K562 (cell line): ENCODE data around the gene HELT. TPM values are rescaled to one million over a fixed set of nuclear protein-coding genes. Genes with fewer than 3 reads are reported as not detected.

Experiments
- ATAC-seq: fragments of 200-7000 bp; cut with Tn5 transposase; 3 replicates; pipeline ENCODE4 v1.9.1; 2020; ENCODE audit warnings: moderate library complexity
- BruUV-seq: library from RNA; stranded (reverse); fragments of 400-500 nt; replicated peaks from 2 replicates; lab custom pipeline; 2021; lab: Mats Ljungman, UMichigan
- CTCF ChIA-PET: fragments of 300-600 bp; formaldehyde crosslinking; extraction: SDS; loops from one replicate; lab custom pipeline; 2021; ENCODE audit warnings: low intra/inter-chr PET ratio; lab: Yijun Ruan, JAX
- POLR2A ChIA-PET: fragments of 300-600, 350-650 bp; sonication (Branson Sonifier 250); formaldehyde crosslinking; extraction: SDS; loops from one replicate; lab custom pipeline; 2021; ENCODE audit warnings: antibody characterized with exemption, inconsistent platforms; lab: Yijun Ruan, JAX
- DNase-seq, 4 experiments: peaks; one replicate each; pipeline versions ENCODE4 v3.0.0 to v3.0.0-alpha.2; 2011 to 2018; ENCODE audit warnings: low spot score in 3 of 4, mixed read lengths in 3 of 4; ENCODE audit errors: extremely low read depth in 1 of 4
- FAIRE-seq: peaks from 2 replicates; lab custom pipeline; 2011; peaks lifted over from hg19 to GRCh38; lab: Jason Lieb, UNC
- H2AFZ ChIP-seq: 2 replicates; pipeline ENCODE4 v1.6.0; 2011; ENCODE audit warnings: low read depth, low read length, control low read depth, inconsistent platforms
- H3K27ac ChIP-seq: fragments of 200-600 bp; 3 replicates; pipeline ENCODE4 v1.8.0; 2011; ENCODE audit warnings: low read depth, mild to moderate bottlenecking, control low read depth, inconsistent platforms, low read length, moderate library complexity, mixed read lengths; ENCODE audit errors: extremely low read depth
- H3K27me3 ChIP-seq, 2 experiments: fragments of 300-600 bp in 1 of 2; 2 replicates in 1 of 2; 3 replicates in 1 of 2; pipeline versions ENCODE4 v1.6.0 to v1.8.0; 2011; ENCODE audit warnings: inconsistent platforms in 2 of 2, low read length in 2 of 2, mild to moderate bottlenecking in 1 of 2, mixed read lengths in 1 of 2, moderate library complexity in 1 of 2; ENCODE audit not compliant: control insufficient read depth in 2 of 2, insufficient read depth in 2 of 2
- H3K36me3 ChIP-seq: fragments of 300-600 bp; 3 replicates; pipeline ENCODE4 v1.8.0; 2011; ENCODE audit warnings: mild to moderate bottlenecking, low read length, inconsistent platforms; ENCODE audit not compliant: control insufficient read depth, insufficient read depth
- H3K4me1 ChIP-seq, 2 experiments: fragments of 200-600 bp in 1 of 2; replicated peaks in 1 of 2; 2 replicates in 1 of 2; 3 replicates in 1 of 2; pipeline versions ENCODE4 v1.5.1 to v1.8.0; 2011; ENCODE audit warnings: inconsistent platforms in 2 of 2, low read length in 2 of 2, mild to moderate bottlenecking in 1 of 2, mixed read lengths in 1 of 2, moderate library complexity in 1 of 2; ENCODE audit not compliant: control insufficient read depth in 2 of 2, insufficient read depth in 2 of 2
- H3K4me2 ChIP-seq: 2 replicates; pipeline ENCODE4 v1.6.1; 2011; ENCODE audit warnings: low read length, control low read depth, inconsistent platforms, mixed read lengths; ENCODE audit not compliant: insufficient read depth
- H3K4me3 ChIP-seq: fragments of 200-600 bp; sonication (generic), shearing (Covaris generic); 2 replicates; pipeline ENCODE4 v1.5.1; 2016; ENCODE audit warnings: control low read depth, inconsistent platforms
- H3K79me2 ChIP-seq: fragments of 200-600 bp; 3 replicates; pipeline ENCODE4 v1.8.0; 2011; ENCODE audit warnings: low read length, inconsistent platforms; ENCODE audit not compliant: control insufficient read depth, insufficient read depth
- H3K9ac ChIP-seq, 2 experiments: 2 replicates each; pipeline versions ENCODE4 v1.6.0 to v1.6.1; 2011; ENCODE audit warnings: low read depth in 2 of 2, low read length in 2 of 2, control low read depth in 1 of 2, inconsistent platforms in 1 of 2, mild to moderate bottlenecking in 1 of 2, mixed read lengths in 1 of 2; ENCODE audit not compliant: insufficient read depth in 1 of 2
- H3K9me1 ChIP-seq: one replicate; pipeline ENCODE4 v1.6.0; 2011; ENCODE audit warnings: inconsistent platforms, mild to moderate bottlenecking, low read length, moderate library complexity; ENCODE audit not compliant: control insufficient read depth, insufficient read depth
- H3K9me3 ChIP-seq: replicated peaks from 2 replicates; pipeline ENCODE4 v1.5.1; 2011; ENCODE audit warnings: low read depth, low read length, inconsistent platforms; ENCODE audit not compliant: control insufficient read depth, insufficient read depth
- H4K20me1 ChIP-seq: replicated peaks from 2 replicates; pipeline ENCODE4 v1.6.1; 2011; ENCODE audit warnings: low read length, inconsistent platforms, mixed read lengths; ENCODE audit not compliant: control insufficient read depth, insufficient read depth
- MYNN ChIP-seq, 2 experiments: sonication (generic); formaldehyde crosslinking in 1 of 2; IDR thresholded peaks; 2 replicates each; pipeline versions ENCODE4 v1.5.0 to v1.6.1; 2016 to 2020; ENCODE audit warnings: antibody characterized with exemption in 1 of 2, missing genetic modification reagents in 1 of 2
- NEUROD1 ChIP-seq: fragments of 150-350 bp; IDR thresholded peaks from 2 replicates; pipeline ENCODE4 v1.6.1; 2014; ENCODE audit warnings: borderline replicate concordance, low read length, low read depth; ENCODE audit not compliant: partially characterized antibody
- PRPF4 ChIP-seq: fragments of 200-400 bp; formaldehyde crosslinking; IDR thresholded peaks from one replicate; pipeline ENCODE4 v1.6.1; 2017; ENCODE audit warnings: low read length, low read depth, mild to moderate bottlenecking; ENCODE audit not compliant: insufficient read depth, poor library complexity, severe bottlenecking
- WGBS: fragments of 100-300 bp; shearing (Covaris generic); methylation state at CpG from one replicate; pipeline ENCODE4 v1.1.6; 2016; ENCODE audit warnings: low coverage, mixed read lengths; ENCODE audit not compliant: insufficient coverage; ENCODE audit errors: missing lambda C conversion rate; 5-methylcytosine and 5-hydroxymethylcytosine counted together
- in situ Hi-C: fragments of 300-500 bp; cut with MboI; formaldehyde crosslinking; loops from 4 replicates; pipeline ENCODE4 v1.15.0; 2018; ENCODE audit warnings: inconsistent platforms, mixed read lengths
- intact Hi-C: fragments of 100-400 bp; cut with micrococcal nuclease; formaldehyde crosslinking; loops from 2 replicates; pipeline ENCODE4 v1.14.2; 2022
- polyA plus RNA-seq, 8 experiments: library from polyadenylated mRNA; depleted of rRNA in 4 of 8; stranded (reverse) in 5 of 8; unstranded in 3 of 8; fragments of >200 nt; fragmentation: Nextera tagmentation in 2 of 8; fragmentation: Illumina TruSeq in 1 of 8; extraction: Ambion mirVana in 2 of 8; extraction: Trizol in 1 of 8; gene quantifications; 2 replicates each; pipeline versions ENCODE4 v1.2.1 to v1.2.3, GENCODE V29; 2011 to 2014; ENCODE audit warnings: inconsistent platforms in 1 of 8, missing spikeins in 1 of 8
- total RNA-seq, 7 experiments: library from RNA; depleted of rRNA in 6 of 7; stranded (reverse); fragments of >200 nt in 6 of 7; fragmentation: Illumina TruSeq in 2 of 7; extraction: Trizol in 2 of 7; gene quantifications; 2 replicates each; pipeline versions ENCODE4 v1.2.1 to v1.2.3, GENCODE V29; 2011 to 2021; ENCODE audit warnings: low replicate concordance in 1 of 7
- TF ChIP-seq, protein P1 (sequence below): sonication (generic); formaldehyde crosslinking; IDR thresholded peaks from 2 replicates; pipeline ENCODE4 v1.8.0; 2023; ENCODE audit warnings: mild to moderate bottlenecking, missing genetic modification reagents
- TF ChIP-seq, protein P2 (sequence below): IDR thresholded peaks from 2 replicates; pipeline ENCODE4 v1.6.1; 2011; ENCODE audit warnings: borderline replicate concordance, low read depth, mild to moderate bottlenecking, moderate library complexity, low read length; ENCODE audit not compliant: insufficient read depth, poor library complexity, severe bottlenecking

Gene HELT
- total and polyA plus RNA-seq, 9 of the 15 experiments (the other 6 are each of a cell fraction or from before 2014, with no cell fraction given) = not detected

DNA sequence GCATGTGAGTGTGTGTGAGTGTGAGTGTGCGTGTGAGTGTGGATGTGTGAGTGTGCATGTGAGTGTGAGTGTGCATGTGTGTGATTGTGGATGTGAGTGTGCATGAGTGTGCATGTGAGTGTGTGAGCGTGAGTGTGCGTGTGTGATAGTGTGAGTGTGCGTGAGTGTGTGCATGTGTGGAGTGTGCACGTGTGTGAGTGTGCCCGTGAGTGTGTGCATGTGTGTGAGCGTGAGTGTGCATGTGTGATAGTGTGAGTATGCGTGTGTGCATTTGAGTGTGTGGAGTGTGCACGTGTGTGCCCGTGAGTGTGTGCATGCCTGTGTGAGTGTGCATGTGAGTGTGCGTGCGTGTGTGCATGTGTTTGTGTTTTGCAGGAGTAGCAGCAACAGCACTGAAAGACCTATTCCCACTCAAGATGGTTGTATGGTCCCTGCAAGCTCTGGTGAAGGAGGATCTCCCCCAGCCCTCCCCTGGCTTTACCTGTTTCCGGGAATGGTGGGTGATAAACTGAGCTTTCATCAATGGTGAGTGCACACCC is 30.7 kb upstream of the HELT start:
- Histone ChIP-seq H3K27ac (no peak overlapping the region), H3K4me3 (no peak overlapping the region), H4K20me1 (peaks cover 1% of the 10 kb centered on the region; the same call in 1 of the 2 replicates), H3K79me2 (no peaks in the 10 kb centered on the region), H3K4me2 (no peak overlapping the region), H3K36me3 (no peaks in the 10 kb centered on the region), H3K4me1 (peaks cover 0 to 3% of the 10 kb centered on the region in 2 experiments; a peak in 1 of 5 replicates), H3K9me3 (no peaks in the 10 kb centered on the region), H3K27me3 (peaks cover 7 to 31% of the 10 kb centered on the region in 2 experiments), H3K9ac (no peak overlapping the region), H2AFZ (no peak overlapping the region), H3K9me1 (no peaks in the 10 kb centered on the region)
- FAIRE-seq = no peak
- TF ChIP-seq, protein P1, sequence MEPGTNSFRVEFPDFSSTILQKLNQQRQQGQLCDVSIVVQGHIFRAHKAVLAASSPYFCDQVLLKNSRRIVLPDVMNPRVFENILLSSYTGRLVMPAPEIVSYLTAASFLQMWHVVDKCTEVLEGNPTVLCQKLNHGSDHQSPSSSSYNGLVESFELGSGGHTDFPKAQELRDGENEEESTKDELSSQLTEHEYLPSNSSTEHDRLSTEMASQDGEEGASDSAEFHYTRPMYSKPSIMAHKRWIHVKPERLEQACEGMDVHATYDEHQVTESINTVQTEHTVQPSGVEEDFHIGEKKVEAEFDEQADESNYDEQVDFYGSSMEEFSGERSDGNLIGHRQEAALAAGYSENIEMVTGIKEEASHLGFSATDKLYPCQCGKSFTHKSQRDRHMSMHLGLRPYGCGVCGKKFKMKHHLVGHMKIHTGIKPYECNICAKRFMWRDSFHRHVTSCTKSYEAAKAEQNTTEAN = peak; percentile 98
- TF ChIP-seq PRPF4 = no peak
- peak; percentile 43; the same call in 1 of the 2 replicates for TF ChIP-seq MYNN (IDR thresholded peaks at IDR 0.05)
- TF ChIP-seq MYNN (CRISPR knock-in tag; IDR thresholded peaks at IDR 0.05) = no peak
- TF ChIP-seq NEUROD1 = no peak
- TF ChIP-seq, protein P2, sequence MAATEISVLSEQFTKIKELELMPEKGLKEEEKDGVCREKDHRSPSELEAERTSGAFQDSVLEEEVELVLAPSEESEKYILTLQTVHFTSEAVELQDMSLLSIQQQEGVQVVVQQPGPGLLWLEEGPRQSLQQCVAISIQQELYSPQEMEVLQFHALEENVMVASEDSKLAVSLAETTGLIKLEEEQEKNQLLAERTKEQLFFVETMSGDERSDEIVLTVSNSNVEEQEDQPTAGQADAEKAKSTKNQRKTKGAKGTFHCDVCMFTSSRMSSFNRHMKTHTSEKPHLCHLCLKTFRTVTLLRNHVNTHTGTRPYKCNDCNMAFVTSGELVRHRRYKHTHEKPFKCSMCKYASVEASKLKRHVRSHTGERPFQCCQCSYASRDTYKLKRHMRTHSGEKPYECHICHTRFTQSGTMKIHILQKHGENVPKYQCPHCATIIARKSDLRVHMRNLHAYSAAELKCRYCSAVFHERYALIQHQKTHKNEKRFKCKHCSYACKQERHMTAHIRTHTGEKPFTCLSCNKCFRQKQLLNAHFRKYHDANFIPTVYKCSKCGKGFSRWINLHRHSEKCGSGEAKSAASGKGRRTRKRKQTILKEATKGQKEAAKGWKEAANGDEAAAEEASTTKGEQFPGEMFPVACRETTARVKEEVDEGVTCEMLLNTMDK = no peak
- ChIA-PET CTCF (no interaction called here), POLR2A (interaction anchor here (0.6 kb wide), 1 partner anchor 593 kb away, joined by 3 read pairs; no protein-coding TSS in a partner anchor)
- no peak for ATAC-seq
- no peak for DNase-seq
- no TSS peak for BruUV-seq
- in situ Hi-C loops (no loop called here), intact Hi-C loops (no loop called here)
- 10% methylated on average over 12 of the region's 13 CpGs for WGBS
